Heart right ventricle (tissue), 16 donors: Measurements from ENCODE around the gene CYP8B1. TPM values are rescaled to one million over a fixed set of nuclear protein-coding genes. Genes with fewer than 3 reads are reported as not detected.
A peak's percentile ranks its signal among the peaks of the same experiment; 100 is the strongest.

ENCODE experiments used
- ATAC-seq, 8 donors: fragments of 200-7000 bp; cut with Tn5 transposase; one replicate each; pipeline ENCODE4 v1.9.1; 2020; ENCODE audit warnings: mild to moderate bottlenecking in 8 of 8, moderate library complexity in 8 of 8, moderate number of reproducible peaks in 1 of 8
- DNase-seq, 2 donors: peaks; one replicate each; pipeline ENCODE4 v3.0.0-alpha.2; 2020
- H3K27ac ChIP-seq, 10 donors: fragments of 200-600 bp; sonication (generic) in 2 of 10; one replicate each; pipeline versions ENCODE4 v1.5.0 to v1.8.0; 2020 to 2022; ENCODE audit warnings: mild to moderate bottlenecking in 3 of 10
- H3K27me3 ChIP-seq, 7 donors: fragments of 200-600 bp; one replicate each; pipeline ENCODE4 v1.8.0; 2021 to 2022; ENCODE audit warnings: mild to moderate bottlenecking in 2 of 7
- H3K36me3 ChIP-seq, 9 donors: fragments of 200-600 bp; sonication (generic) in 1 of 9; one replicate each; pipeline versions ENCODE4 v1.5.0 to v1.8.0; 2020 to 2022; ENCODE audit warnings: mild to moderate bottlenecking in 2 of 9
- H3K4me1 ChIP-seq, 9 donors: fragments of 200-600 bp; sonication (generic) in 1 of 9; one replicate each; pipeline versions ENCODE4 v1.5.0 to v1.8.0; 2020 to 2022; ENCODE audit warnings: mild to moderate bottlenecking in 4 of 9
- H3K4me3 ChIP-seq, 10 donors: fragments of 200-600 bp; sonication (generic) in 2 of 10; one replicate each; pipeline versions ENCODE4 v1.5.0 to v1.8.0; 2020 to 2022; ENCODE audit warnings: mild to moderate bottlenecking in 7 of 10, moderate library complexity in 2 of 10
- H3K9me3 ChIP-seq, 11 donors: fragments of 200-600 bp in 10 of 11; sonication (generic) in 2 of 11; one replicate each; pipeline versions ENCODE4 v1.5.0 to v1.8.0; 2013 to 2022; ENCODE audit warnings: mild to moderate bottlenecking in 2 of 11, control low read depth in 1 of 11, moderate library complexity in 1 of 11
- CTCF ChIP-seq, 9 donors: fragments of 200-600 bp; sonication (generic) in 2 of 9; IDR thresholded peaks; one replicate each; pipeline versions ENCODE4 v1.5.0 to v1.8.0; 2021 to 2022; ENCODE audit warnings: antibody characterized with exemption in 9 of 9, mild to moderate bottlenecking in 5 of 9, moderate library complexity in 1 of 9
- WGBS, 2 donors: extraction: QIAGEN DNeasy Blood & Tissue Kit; methylation state at CpG; one replicate each; pipeline ENCODE4 v1.1.7; 2013; ENCODE audit warnings: inconsistent platforms in 1 of 2; 5-methylcytosine and 5-hydroxymethylcytosine counted together
- intact Hi-C, 10 donors: fragments of 100-400 bp; cut with DNase I; formaldehyde crosslinking; loops; one replicate each; pipeline versions ENCODE4 v1.11.1 to v1.14.2; 2022
- polyA plus RNA-seq, 2 donors: library from polyadenylated mRNA; stranded (reverse); fragments of 200-250 nt; gene quantifications; one replicate each; pipeline ENCODE4 v1.2.3, GENCODE V29; 2013
- total RNA-seq, 10 donors: library from RNA; stranded (reverse); fragmentation: NEBNext Ultra II Directional in 3 of 10; extraction: Animal tissue kit (Norgen Biotek cat#: 25700) in 3 of 10; gene quantifications; one replicate each; pipeline versions ENCODE4 v1.2.1 to v1.2.4, GENCODE V29; 2021 to 2023
- donor health status: Arrhythmogenic right ventricular cardiomyopathy.
- donor health status: ischemic (EF 13 %, LVEDD 7.1; RV severe dilation, severe dysfunction).
- donor health status: healthy with polysubstance abuse.
- donor health status: DM: no; HTN: yes; CAD: no.
- donor health status: DM: no; HTN: no; CAD: no.
- donor health status: ischemic (EF 25% LVEDD 6.9; RV normal size, moderate dysfunction).
- donor health status: ischemic (EF 25% LVEDD 5.7; RV mildly dilated, moderate dysfunction).
- donor health status: healthy.
- donor health status: DM: yes; HTN: yes; CAD: no.
- donor health status: Ischemic cardiomyopathy.
- donor health status: ischemic (EF 35%, LVEDD 5.7; RV mildly dilated, moderate dysfunction).
- donor health status: nonischemic (EF 11% LVEDD 7.7; RV severe dilation, severe dysfunction).
- donor health status: DM: yes; HTN: yes; CAD: no.
- donor health status: PGD.
- donor health status: ischemic (EF 29% LVEDD 5.4; RV normal size, mild dysfunction).
- donor health status: nonischemic (EF 23%, LVEDD 6.1; RV moderate dilation, normal function).

Gene CYP8B1
- total and polyA plus RNA-seq, 12 donors = not detected

GRCh38 chr3:42905740-42906069 lies 30.0 kb upstream of the CYP8B1 start:
- H3K4me1 ChIP-seq = peaks cover 0 to 22% (median 18%) of the 10 kb centered on the region in 9 donors
- peaks cover 0 to 22% (median 0%) of the 10 kb centered on the region in 7 donors for H3K27me3 ChIP-seq
- ATAC-seq (no peak), DNase-seq (no peak)
- H3K27ac ChIP-seq = peak overlapping the region in 9 of 10 donors; percentile 53 to 77 (median 71)
- H3K36me3 ChIP-seq = peaks cover 0 to 29% (median 7%) of the 10 kb centered on the region in 9 donors
- WGBS, 2 donors = 12 to 15% methylated on average over 12 of the region's 12 CpGs
- peaks cover 0 to 10% (median 0%) of the 10 kb centered on the region in 11 donors for H3K9me3 ChIP-seq
- intact Hi-C loops = no loop called here
- H3K4me3 ChIP-seq = peak overlapping the region; percentile 52 to 85 (median 71)
- TF ChIP-seq CTCF (IDR thresholded peaks at IDR 0.05) = no peak

GRCh38 chr3:42904076-42904475 lies 28.4 kb upstream of the CYP8B1 start:
- intact Hi-C loops = no loop called here
- Histone ChIP-seq H3K27me3 (peaks cover 0 to 22% (median 0%) of the 10 kb centered on the region in 7 donors), H3K4me3 (no peak overlapping the region), H3K4me1 (peaks cover 0 to 22% (median 18%) of the 10 kb centered on the region in 9 donors), H3K36me3 (peaks cover 0 to 14% (median 0%) of the 10 kb centered on the region in 9 donors), H3K27ac (no peak overlapping the region), H3K9me3 (peaks cover 0 to 3% (median 0%) of the 10 kb centered on the region in 11 donors)
- DNase-seq = no peak
- WGBS, 2 donors = 82 to 88% methylated on average over 1 of the region's 1 CpG
- no peak for TF ChIP-seq CTCF (IDR thresholded peaks at IDR 0.05)
- ATAC-seq = no peak

- H3K4me3 ChIP-seq = no peak overlapping the region
- H3K27me3 ChIP-seq = peaks cover 0 to 22% (median 0%) of the 10 kb centered on the region in 7 donors
- no peak overlapping the region for H3K27ac ChIP-seq
- H3K9me3 ChIP-seq = no peaks in the 10 kb centered on the region
- TF ChIP-seq CTCF (IDR thresholded peaks at IDR 0.05) = no peak
- 77 to 79% methylated on average over 2 of the region's 2 CpGs for WGBS, 2 donors
- no peak for DNase-seq
- H3K4me1 ChIP-seq = peaks cover 0 to 19% (median 15%) of the 10 kb centered on the region in 9 donors
- no peaks in the 10 kb centered on the region for H3K36me3 ChIP-seq
- intact Hi-C loops = no loop called here
- ATAC-seq = no peak
Measured at GRCh38 chr3:42902257-42902656, 26.6 kb upstream of the CYP8B1 start.

GRCh38 chr3:42901073-42901415 lies 25.4 kb upstream of the CYP8B1 start:
- no peak for ATAC-seq
- intact Hi-C loops = no loop called here
- no peak for DNase-seq
- Histone ChIP-seq H3K9me3 (no peaks in the 10 kb centered on the region), H3K36me3 (no peaks in the 10 kb centered on the region), H3K27ac (no peak overlapping the region), H3K27me3 (peaks cover 0 to 12% (median 0%) of the 10 kb centered on the region in 7 donors), H3K4me3 (no peak overlapping the region), H3K4me1 (peaks cover 0 to 9% (median 4%) of the 10 kb centered on the region in 9 donors)
- no peak for TF ChIP-seq CTCF (IDR thresholded peaks at IDR 0.05)
- 73 to 85% methylated on average over 3 of the region's 3 CpGs for WGBS, 2 donors
